Small intestine (tissue), 16 donors: ENCODE measurements around the gene CLRN1. TPM values are rescaled to one million over a fixed set of nuclear protein-coding genes. Genes with fewer than 3 reads are reported as not detected.

ENCODE experiments used
- DNase-seq, 2 donors: peaks; one replicate each; pipeline versions ENCODE4 v3.0.0 to v3.0.0-alpha.2; 2013
- FAIRE-seq: peaks from 2 replicates; lab custom pipeline; 2012; peaks lifted over from hg19 to GRCh38; lab: Jason Lieb, UNC
- H3K27ac ChIP-seq, 3 donors: one replicate each; pipeline ENCODE4 v1.5.1; 2013; ENCODE audit warnings: low read length in 2 of 3, mild to moderate bottlenecking in 2 of 3, control low read depth in 1 of 3, inconsistent platforms in 1 of 3, low read depth in 1 of 3, moderate library complexity in 1 of 3
- H3K27me3 ChIP-seq, 3 donors: one replicate each; pipeline ENCODE4 v1.6.1; 2013; ENCODE audit warnings: low read length in 3 of 3, inconsistent platforms in 1 of 3; ENCODE audit not compliant: control insufficient read depth in 3 of 3, insufficient read depth in 3 of 3
- H3K36me3 ChIP-seq, 3 donors: one replicate each; pipeline ENCODE4 v1.6.1; 2013; ENCODE audit warnings: low read length in 3 of 3, inconsistent platforms in 1 of 3, low read depth in 1 of 3, mild to moderate bottlenecking in 1 of 3, moderate library complexity in 1 of 3; ENCODE audit not compliant: control insufficient read depth in 3 of 3, insufficient read depth in 2 of 3
- H3K4me1 ChIP-seq, 3 donors: one replicate each; pipeline ENCODE4 v1.6.1; 2013; ENCODE audit warnings: low read length in 2 of 3, inconsistent platforms in 1 of 3, low read depth in 1 of 3, mild to moderate bottlenecking in 1 of 3, moderate library complexity in 1 of 3; ENCODE audit not compliant: control insufficient read depth in 3 of 3, insufficient read depth in 2 of 3
- H3K4me3 ChIP-seq, 3 donors: one replicate each; pipeline ENCODE4 v1.5.1; 2013; ENCODE audit warnings: low read length in 3 of 3, control low read depth in 1 of 3, inconsistent platforms in 1 of 3, low read depth in 1 of 3, mild to moderate bottlenecking in 1 of 3, moderate library complexity in 1 of 3
- H3K9me3 ChIP-seq, 2 donors: one replicate each; pipeline ENCODE4 v1.6.1; 2013; ENCODE audit warnings: low read depth in 1 of 2, low read length in 1 of 2; ENCODE audit not compliant: control insufficient read depth in 2 of 2, insufficient read depth in 1 of 2
- WGBS, 3 donors: extraction: QIAGEN DNeasy Blood & Tissue Kit; methylation state at CpG; one replicate each; pipeline ENCODE4 v1.1.7; 2013; 5-methylcytosine and 5-hydroxymethylcytosine counted together
- long read RNA-seq, 10 donors: transcript quantifications; one replicate each; lab custom pipeline, GENCODE V29; 2026
- polyA plus RNA-seq, 4 donors: library from polyadenylated mRNA; stranded (reverse) in 3 of 4; unstranded in 1 of 4; fragments of 200-250 nt in 3 of 4; fragments of 120-200 nt in 1 of 4; gene quantifications; one replicate each; pipeline versions ENCODE4 v1.2.1 to v1.2.3, GENCODE V29; 2013
- donor health status: healthy with polysubstance abuse.
- donor health status: control.
- donor health status: control.
- donor health status: Bipolar disorder and iron deficiency.
- donor health status: healthy.

The CLRN1 gene
- polyA plus RNA-seq, result 1 to 10 TPM in 3 of 4 donors, under 1 TPM in 1; 0.06 to 4.5 (median 4.0) TPM
- long read RNA-seq, donor 1, result 0 reads
- long read RNA-seq, donor 2, result 0 reads
- long read RNA-seq, donor 3, partial matches to known transcripts, result 0 of 1 reads
- long read RNA-seq, donor 3, other reads (novel, unspliced or antisense), result 0 of 1 reads
- long read RNA-seq, donor 4, result 0 reads
- long read RNA-seq, donor 5, result 0 reads
- long read RNA-seq, donor 6, partial matches to known transcripts, result 0 of 2 reads
- long read RNA-seq, donor 6, other reads (novel, unspliced or antisense), result 0 of 2 reads
- long read RNA-seq, donor 7, result 0 reads
- long read RNA-seq, donor 8, result 0 reads
- long read RNA-seq, donor 9, partial matches to known transcripts, result 0 of 1 reads
- long read RNA-seq, donor 9, other reads (novel, unspliced or antisense), result 0 of 1 reads
- long read RNA-seq, donor 10, result 0 reads

- WGBS, 3 donors, result 19 to 52% (median 34%) methylated on average over 18 of the region's 18 CpGs
- DNase-seq (peak; percentile 79), FAIRE-seq (no peak)
- no peaks in the 10 kb centered on the region for H3K27me3 ChIP-seq
- H3K36me3 ChIP-seq, result no peaks in the 10 kb centered on the region
- H3K4me3 ChIP-seq, result peak within 1 kb of the TSS in 2 of 3 donors; percentile 10 to 34
- H3K4me1 ChIP-seq, result peaks cover 0 to 12% (median 0%) of the 10 kb centered on the region in 3 donors
- peak within 1 kb of the TSS in 1 of 3 donors; percentile 14 for H3K27ac ChIP-seq
- no peaks in the 10 kb centered on the region for H3K9me3 ChIP-seq
Measured at GRCh38 chr3:150972366-150973071, at the start of gene CLRN1. Gene CLRN1, minus strand, starts transcription at chr3:150972727. Its CDS starts 19 bp downstream, at chr3:150972708.

- peaks cover 0 to 29% (median 0%) of the 10 kb centered on the region in 3 donors for H3K4me1 ChIP-seq
- FAIRE-seq (no peak), DNase-seq (no peak)
- no peaks in the 10 kb centered on the region for H3K36me3 ChIP-seq
- peak overlapping the region in 1 of 3 donors; percentile 66 for H3K27ac ChIP-seq
- H3K9me3 ChIP-seq, result no peaks in the 10 kb centered on the region
- no peak overlapping the region for H3K4me3 ChIP-seq
- H3K27me3 ChIP-seq, result no peaks in the 10 kb centered on the region
- 74 to 82% (median 77%) methylated on average over 2 of the region's 2 CpGs for WGBS, 3 donors
Measured at GRCh38 chr3:151016478-151016795, 43.9 kb upstream of the CLRN1 start.

- DNase-seq (no peak), FAIRE-seq (no peak)
- H3K27ac ChIP-seq, result peak overlapping the region in 1 of 3 donors; percentile 66
- H3K27me3 ChIP-seq, result no peaks in the 10 kb centered on the region
- no peak overlapping the region for H3K4me3 ChIP-seq
- no peaks in the 10 kb centered on the region for H3K36me3 ChIP-seq
- H3K9me3 ChIP-seq, result no peaks in the 10 kb centered on the region
- WGBS, 3 donors, result 69 to 78% (median 73%) methylated on average over 3 of the region's 3 CpGs
- H3K4me1 ChIP-seq, result peaks cover 0 to 31% (median 0%) of the 10 kb centered on the region in 3 donors
Measured at GRCh38 chr3:151015767-151016477, 43.4 kb upstream of the CLRN1 start.

- no peaks in the 10 kb centered on the region for H3K27me3 ChIP-seq
- H3K9me3 ChIP-seq, result no peaks in the 10 kb centered on the region
- peaks cover 0 to 31% (median 0%) of the 10 kb centered on the region in 3 donors for H3K4me1 ChIP-seq
- H3K27ac ChIP-seq, result peak overlapping the region in 1 of 3 donors; percentile 66
- DNase-seq, result peak in 1 of 2 donors; percentile 64
- H3K4me3 ChIP-seq, result no peak overlapping the region
- 62 to 70% (median 64%) methylated on average over 5 of the region's 5 CpGs for WGBS, 3 donors
- no peaks in the 10 kb centered on the region for H3K36me3 ChIP-seq
- FAIRE-seq, result no peak
Measured at GRCh38 chr3:151015181-151015580, 42.7 kb upstream of the CLRN1 start.

GRCh38 chr3:151014501-151015018 is 42.0 kb upstream of the CLRN1 start:
- Histone ChIP-seq H3K36me3 (no peaks in the 10 kb centered on the region), H3K9me3 (no peaks in the 10 kb centered on the region), H3K27ac (peak overlapping the region in 1 of 3 donors; percentile 55), H3K4me3 (no peak overlapping the region), H3K4me1 (peaks cover 0 to 31% (median 0%) of the 10 kb centered on the region in 3 donors), H3K27me3 (no peaks in the 10 kb centered on the region)
- FAIRE-seq (no peak), DNase-seq (peak; percentile 24 to 66)
- WGBS, 3 donors, result 19 to 45% (median 38%) methylated on average over 4 of the region's 4 CpGs

GRCh38 chr3:151012753-151013152 is 40.2 kb upstream of the CLRN1 start:
- H3K9me3 ChIP-seq, result no peaks in the 10 kb centered on the region
- DNase-seq (no peak), FAIRE-seq (no peak)
- 89 to 92% (median 89%) methylated on average over 3 of the region's 3 CpGs for WGBS, 3 donors
- H3K4me1 ChIP-seq, result peaks cover 0 to 31% (median 0%) of the 10 kb centered on the region in 3 donors
- no peaks in the 10 kb centered on the region for H3K27me3 ChIP-seq
- no peaks in the 10 kb centered on the region for H3K36me3 ChIP-seq
- no peak overlapping the region for H3K4me3 ChIP-seq
- no peak overlapping the region for H3K27ac ChIP-seq

GRCh38 chr3:151011427-151011826 is 38.9 kb upstream of the CLRN1 start:
- WGBS, 3 donors, result 10 to 24% (median 12%) methylated on average over 4 of the region's 4 CpGs
- Histone ChIP-seq H3K27ac (no peak overlapping the region), H3K27me3 (no peaks in the 10 kb centered on the region), H3K4me1 (peaks cover 0 to 31% (median 0%) of the 10 kb centered on the region in 3 donors), H3K4me3 (no peak overlapping the region), H3K9me3 (no peaks in the 10 kb centered on the region), H3K36me3 (no peaks in the 10 kb centered on the region)
- FAIRE-seq (no peak), DNase-seq (peak; percentile 10 to 14)

GRCh38 chr3:151009981-151010380 is 37.5 kb upstream of the CLRN1 start:
- DNase-seq, result no peak
- H3K4me1 ChIP-seq, result peaks cover 0 to 25% (median 0%) of the 10 kb centered on the region in 3 donors
- H3K27ac ChIP-seq, result no peak overlapping the region
- 75 to 82% (median 81%) methylated on average over 4 of the region's 4 CpGs for WGBS, 3 donors
- H3K36me3 ChIP-seq, result no peaks in the 10 kb centered on the region
- H3K9me3 ChIP-seq, result no peaks in the 10 kb centered on the region
- FAIRE-seq, result no peak
- H3K4me3 ChIP-seq, result no peak overlapping the region
- no peaks in the 10 kb centered on the region for H3K27me3 ChIP-seq
